ENCODE results near the gene CTRL. TPM values are rescaled to one million over a fixed set of nuclear protein-coding genes. Genes with fewer than 3 reads are reported as not detected.

The CTRL gene
- total and polyA plus RNA-seq, 2 donors (not counting 3 experiments of a cell fraction or from before 2014, with no cell fraction given), result 1.0 to 1.1 TPM

- dilution Hi-C loops (cut with MboI; ENCODE audit: extremely low pct_ligation_motif_present, low sequenced_read_pairs) (loop anchor here (25.0 kb wide), 1 partner anchor 214 kb away; no protein-coding TSS in a partner anchor), intact Hi-C loops (cut with micrococcal nuclease) (loop anchor here (1.0 to 10.0 kb wide), 2 partner anchors 8 to 587 kb away; partner anchors contain the start of gene PSKH1)
- Histone ChIP-seq H3K9ac (replicated peaks; ENCODE audit: extremely low read depth, insufficient read depth, low read length) (no peak overlapping the region), H3K4me3 (replicated peaks in 1 of 3; ENCODE audit: insufficient read depth in 1 of 3, low read depth in 1 of 3, low read length in 3 of 3) (no peak overlapping the region), H3K9me3 (replicated peaks; ENCODE audit: control insufficient read depth, insufficient read depth, low read length) (no peaks in the 10 kb centered on the region), H3K27ac (ENCODE audit: insufficient read depth, low read depth, low read length) (no peak overlapping the region), H3K4me1 (ENCODE audit: control insufficient read depth, extremely low read depth, insufficient read depth, low read length) (peaks cover 12% of the 10 kb centered on the region), H4K20me1 (replicated peaks; ENCODE audit: control insufficient read depth, extremely low read depth, insufficient read depth, low read length) (no peaks in the 10 kb centered on the region), H3K79me2 (ENCODE audit: control insufficient read depth, insufficient read depth, low read length) (peaks cover 18% of the 10 kb centered on the region), H3K27me3 (ENCODE audit: control insufficient read depth in 2 of 2, insufficient read depth in 2 of 2, low read length in 2 of 2) (no peaks in the 10 kb centered on the region), H3K9me1 (replicated peaks; ENCODE audit: control insufficient read depth, extremely low read depth, insufficient read depth, low read length) (no peaks in the 10 kb centered on the region), H3K4me2 (ENCODE audit: insufficient read depth, low read length) (no peak overlapping the region), H2AFZ (ENCODE audit: low read depth, low read length) (no peak overlapping the region), H3K36me3 (ENCODE audit: control insufficient read depth in 2 of 2, extremely low read depth in 1 of 2, insufficient read depth in 2 of 2, low read length in 2 of 2) (peaks cover 0 to 2% of the 10 kb centered on the region in 2 experiments)
- FAIRE-seq (no peak), DNase-seq (ENCODE audit: low read depth, low spot score) (no peak)
- ChIA-PET POLR2A (no interaction called here), CTCF (interaction anchor here (3.7 kb wide), 1 partner anchor 18 kb away, joined by 17 read pairs; no protein-coding TSS in a partner anchor)
- BruUV-seq (replicated peaks), result no TSS peak
- TF ChIP-seq CTCF (IDR thresholded peaks at IDR 0.05; ENCODE audit: extremely low read depth in 1 of 2, insufficient read depth in 1 of 2, low read depth in 1 of 2, low read length in 2 of 2) (no peak), FOS (IDR thresholded peaks at IDR 0.05; ENCODE audit: borderline replicate concordance, insufficient read depth, low read length) (no peak), JUN (IDR thresholded peaks at IDR 0.05; ENCODE audit: borderline replicate concordance, insufficient read depth, insufficient read length, low read depth) (no peak), MAX (IDR thresholded peaks at IDR 0.05; ENCODE audit: insufficient read depth, insufficient read length) (no peak), EZH2 (IDR thresholded peaks at IDR 0.05; ENCODE audit: borderline replicate concordance, low read depth, low read length, severe bottlenecking) (no peak), GATA2 (IDR thresholded peaks at IDR 0.05; ENCODE audit: insufficient read depth, insufficient read length, low read depth, low read length) (no peak), POLR2A (IDR thresholded peaks at IDR 0.05; ENCODE audit: low read depth, low read length) (no peak), POLR2AphosphoS5 (IDR thresholded peaks at IDR 0.05; ENCODE audit: insufficient read depth, low read depth, low read length) (no peak), MYC (IDR thresholded peaks at IDR 0.05; ENCODE audit: low read depth, low read length) (no peak)
Measured at GRCh38 chr16:67901734-67902133, 29.9 kb downstream of the CTRL start.

Measured in endothelial cell of umbilical vein (primary cell).